CD4-positive, alpha-beta T cell (primary cell): Measurements from ENCODE around the gene RBFOX1. TPM values are rescaled to one million over a fixed set of nuclear protein-coding genes. Genes with fewer than 3 reads are reported as not detected.

ENCODE experiments used
- ATAC-seq: fragments of 200-7000 bp; cut with Tn5 transposase; one replicate; pipeline ENCODE4 v1.10.0; 2022; ENCODE audit warnings: mild to moderate bottlenecking; ENCODE audit not compliant: poor library complexity
- CTCF ChIA-PET: fragments of 350-600 bp; sonication (Branson Sonifier 250); formaldehyde crosslinking; loops from one replicate; lab custom pipeline; 2021; ENCODE audit warnings: antibody characterized with exemption, inconsistent platforms; lab: Charles Lee
- POLR2A ChIA-PET: fragments of 350-600 bp; sonication (Branson Sonifier 250); formaldehyde crosslinking; loops from one replicate; lab custom pipeline; 2021; ENCODE audit warnings: antibody characterized with exemption, inconsistent platforms; lab: Charles Lee
- DNase-seq, 14 experiments: peaks; one replicate each; pipeline ENCODE4 v3.0.0-alpha.2; 2013 to 2020; ENCODE audit warnings: mixed read lengths in 2 of 14
- H3K27ac ChIP-seq, 2 donors: one replicate each; pipeline versions ENCODE4 v1.5.1 to v1.7.0; 2013; ENCODE audit warnings: low read length in 2 of 2, low read depth in 1 of 2, mild to moderate bottlenecking in 1 of 2
- H3K27me3 ChIP-seq, 2 experiments: 1 replicate in 1 of 2; 2 replicates in 1 of 2; pipeline versions ENCODE4 v1.6.1 to v1.7.0; 2013; ENCODE audit warnings: low read length in 2 of 2, control low read depth in 1 of 2, mild to moderate bottlenecking in 1 of 2, moderate library complexity in 1 of 2; ENCODE audit not compliant: insufficient read depth in 2 of 2, control insufficient read depth in 1 of 2
- H3K36me3 ChIP-seq: one replicate; pipeline ENCODE4 v1.6.1; 2013; ENCODE audit warnings: low read length, control low read depth; ENCODE audit not compliant: insufficient read depth
- H3K4me1 ChIP-seq: one replicate; pipeline ENCODE4 v1.6.1; 2013; ENCODE audit warnings: low read length, control low read depth; ENCODE audit not compliant: insufficient read depth
- H3K4me3 ChIP-seq: one replicate; pipeline ENCODE4 v1.5.1; 2013; ENCODE audit warnings: mild to moderate bottlenecking, low read length, moderate library complexity
- H3K9me3 ChIP-seq, 2 experiments: 1 replicate in 1 of 2; 2 replicates in 1 of 2; pipeline versions ENCODE4 v1.6.1 to v1.7.0; 2013; ENCODE audit warnings: low read length in 2 of 2, mild to moderate bottlenecking in 2 of 2, control low read depth in 1 of 2, moderate library complexity in 1 of 2; ENCODE audit not compliant: control insufficient read depth in 1 of 2, insufficient read depth in 1 of 2
- H3K27ac Mint-ChIP-seq: one replicate; pipeline ENCODE4 v1.8.0; 2020; ENCODE audit warnings: mixed read lengths
- H3K27me3 Mint-ChIP-seq: one replicate; pipeline ENCODE4 v1.8.0; 2021; ENCODE audit warnings: mixed read lengths
- H3K36me3 Mint-ChIP-seq: one replicate; pipeline ENCODE4 v1.8.0; 2021; ENCODE audit warnings: low read depth, mixed read lengths
- H3K4me1 Mint-ChIP-seq: one replicate; pipeline ENCODE4 v1.8.0; 2021; ENCODE audit warnings: low read depth, mixed read lengths
- H3K4me3 Mint-ChIP-seq: one replicate; pipeline ENCODE4 v1.8.0; 2020; ENCODE audit warnings: mild to moderate bottlenecking, mixed read lengths
- H3K9me3 Mint-ChIP-seq: one replicate; pipeline ENCODE4 v1.8.0; 2020; ENCODE audit warnings: mixed read lengths
- CTCF ChIP-seq: fragments of 200-600 bp; IDR thresholded peaks from one replicate; pipeline ENCODE4 v1.8.0; 2022; ENCODE audit warnings: antibody characterized with exemption, mild to moderate bottlenecking
- intact Hi-C, 2 experiments: fragments of 100-400 bp; cut with DNase I in 1 of 2; cut with micrococcal nuclease in 1 of 2; formaldehyde crosslinking; loops; one replicate each; pipeline versions ENCODE4 v1.15.1 to v1.9.0; 2023 to 2025; cut with DNase I, micrococcal nuclease
- total RNA-seq, 174 experiments: library from RNA in 2 of 174; stranded (reverse) in 2 of 174; gene quantifications; one replicate each; pipeline ENCODE4 v1.2.3 and lab custom pipeline; 2021 to 2026

RBFOX1 gene
- total RNA-seq, 2 experiments from 2014 or later: not detected

- DNase-seq (no peak), ATAC-seq (no peak)
- POLR2A ChIA-PET: no interaction called here
- Histone ChIP-seq H3K9me3 (peaks cover 0 to 1% of the 10 kb centered on the region in 2 experiments), H3K27ac (no peak overlapping the region), H3K36me3 (no peaks in the 10 kb centered on the region), H3K4me3 (no peak overlapping the region), H3K27me3 (no peaks in the 10 kb centered on the region), H3K4me1 (no peaks in the 10 kb centered on the region)
- no peaks in the 10 kb centered on the region for H3K9me3 Mint-ChIP-seq
- H3K27ac Mint-ChIP-seq: no peak overlapping the region
- no peaks in the 10 kb centered on the region for H3K4me1 Mint-ChIP-seq
- TF ChIP-seq CTCF: no peak
- CTCF ChIA-PET: no interaction called here
- H3K4me3 Mint-ChIP-seq: no peak overlapping the region
- no peaks in the 10 kb centered on the region for H3K27me3 Mint-ChIP-seq
- intact Hi-C loops: no loop called here
- H3K36me3 Mint-ChIP-seq: no peaks in the 10 kb centered on the region
Measured at GRCh38 chr16:7398536-7398935, 65.9 kb downstream of the RBFOX1 start.

- Mint-ChIP-seq H3K9me3 (no peaks in the 10 kb centered on the region), H3K36me3 (no peaks in the 10 kb centered on the region), H3K27me3 (no peaks in the 10 kb centered on the region), H3K4me1 (no peaks in the 10 kb centered on the region), H3K4me3 (no peak overlapping the region), H3K27ac (no peak overlapping the region)
- DNase-seq (no peak), ATAC-seq (no peak)
- intact Hi-C loops: no loop called here
- Histone ChIP-seq H3K27ac (no peak overlapping the region), H3K9me3 (peaks cover 0 to 3% of the 10 kb centered on the region in 2 experiments), H3K4me1 (no peaks in the 10 kb centered on the region), H3K36me3 (no peaks in the 10 kb centered on the region), H3K4me3 (no peak overlapping the region), H3K27me3 (no peaks in the 10 kb centered on the region)
- ChIA-PET POLR2A (no interaction called here), CTCF (no interaction called here)
- no peak for TF ChIP-seq CTCF
Measured at GRCh38 chr16:7399296-7399695, 66.7 kb downstream of the RBFOX1 start.

DNA sequence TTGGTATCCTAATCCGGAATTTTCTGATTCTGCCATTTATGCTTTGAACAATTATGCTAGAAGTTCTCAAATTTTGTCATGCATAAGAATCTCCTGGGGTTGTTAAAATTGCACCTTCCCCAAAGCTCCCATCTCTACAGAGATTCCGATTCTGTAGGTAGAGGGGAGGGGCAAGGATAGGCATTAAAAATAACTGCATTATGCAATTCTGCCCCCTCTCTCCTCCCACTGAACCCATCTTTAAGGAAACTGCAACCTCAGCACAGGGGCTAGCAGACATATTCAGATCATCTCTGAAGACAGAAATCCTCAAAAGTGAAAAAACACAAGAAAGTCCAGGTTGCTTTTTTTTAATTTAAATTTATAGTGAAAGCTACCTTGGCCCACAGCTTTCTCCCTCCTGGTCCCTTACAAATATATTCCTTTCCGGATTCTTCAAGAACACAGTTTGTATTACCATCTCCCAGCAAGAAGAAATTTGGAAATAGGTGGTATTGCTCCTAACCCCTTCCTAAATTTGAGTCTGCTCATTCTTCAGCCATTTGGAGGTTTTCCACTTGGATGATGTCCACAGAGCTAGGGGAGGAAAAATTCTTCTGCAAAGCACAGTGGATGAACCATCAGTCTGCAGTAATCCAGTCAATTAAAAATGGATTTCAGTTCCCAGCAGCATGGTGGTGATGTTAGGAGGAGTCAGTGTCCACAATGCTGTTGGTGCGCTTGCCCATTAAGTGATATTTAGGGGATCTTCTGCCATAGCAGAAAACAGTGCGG is 67.7 kb downstream of the RBFOX1 start:
- Mint-ChIP-seq H3K9me3 (no peaks in the 10 kb centered on the region), H3K4me3 (no peak overlapping the region), H3K27me3 (no peaks in the 10 kb centered on the region), H3K4me1 (no peaks in the 10 kb centered on the region), H3K36me3 (no peaks in the 10 kb centered on the region), H3K27ac (no peak overlapping the region)
- CTCF ChIA-PET: no interaction called here
- no peak for TF ChIP-seq CTCF
- intact Hi-C loops: no loop called here
- no peaks in the 10 kb centered on the region for H3K36me3 ChIP-seq
- POLR2A ChIA-PET: no interaction called here
- DNase-seq: no peak
- H3K9me3 ChIP-seq: peaks cover 0 to 8% of the 10 kb centered on the region in 2 experiments
- H3K4me1 ChIP-seq: no peaks in the 10 kb centered on the region
- no peak for ATAC-seq
- no peak overlapping the region for H3K27ac ChIP-seq
- no peaks in the 10 kb centered on the region for H3K27me3 ChIP-seq
- H3K4me3 ChIP-seq: no peak overlapping the region
